Measurements from ENCODE around the gene PRRT1B.
"Not testable (repeated sequence)": the region's sequence is repeated elsewhere in the genome, so short reads cannot be mapped to it uniquely, and the experiment has no call there.

The PRRT1B gene

GRCh38 chr9:131545003-131545785, at the start of gene PRRT1B:
Gene PRRT1B (plus strand): TSS chr9:131545523. CDS start chr9:131545616, 93 bp downstream.
- no peak for DNase-seq (ENCODE audit: low read depth)

DNA sequence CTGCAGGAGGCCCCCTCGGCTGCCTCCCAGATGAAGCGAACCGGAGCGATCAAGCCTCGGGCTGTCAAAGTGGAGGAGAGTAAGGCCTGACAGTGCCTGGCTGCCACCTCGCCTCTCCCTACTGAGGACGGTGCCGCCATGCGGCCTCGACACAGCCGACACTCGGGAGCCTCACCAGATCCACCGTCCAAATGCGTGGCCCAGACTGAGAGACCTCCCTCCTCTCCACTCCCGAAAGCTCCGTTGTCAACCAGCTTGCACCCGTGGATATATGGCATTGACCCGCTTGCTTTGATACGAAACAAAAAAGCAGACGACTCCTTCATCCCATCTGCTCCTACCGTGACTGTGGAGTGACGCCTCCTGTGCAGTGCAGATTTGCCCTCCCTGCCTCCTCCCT, 49.5 kb upstream of the PRRT1B start:
- DNase-seq (ENCODE audit: low read depth), result no peak

DNA sequence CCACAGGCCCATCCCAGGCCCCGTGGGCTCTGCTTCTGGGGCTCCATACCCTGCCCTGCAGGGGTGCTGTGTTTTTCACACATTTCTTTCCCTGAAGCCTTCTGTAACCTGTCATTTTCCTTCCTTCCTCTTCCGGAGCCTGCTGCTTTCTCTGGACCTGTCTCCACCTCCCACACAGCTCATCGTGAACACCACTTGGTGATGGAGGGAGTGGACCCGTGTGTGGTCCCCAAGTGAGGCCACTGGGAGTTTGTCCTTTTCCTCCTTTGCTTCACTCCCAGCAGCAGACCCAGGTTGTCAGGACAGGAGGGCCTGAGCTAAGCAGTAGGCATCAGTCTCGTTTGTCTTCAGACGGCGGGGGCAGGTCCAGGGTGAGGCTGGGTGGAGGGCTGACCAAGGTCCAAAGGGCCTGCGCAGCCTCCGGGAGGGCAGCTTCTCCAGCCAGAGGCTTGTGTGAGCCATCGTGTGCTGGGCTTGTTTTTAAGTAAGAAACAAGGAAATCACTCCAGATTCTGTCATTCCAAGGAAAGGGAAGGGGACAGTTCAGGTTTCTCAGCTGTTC, 48.4 kb upstream of the PRRT1B start:
- DNase-seq (ENCODE audit: low read depth), result no peak

GRCh38 chr9:131499254-131499767, 46.0 kb upstream of the PRRT1B start:
- DNase-seq (ENCODE audit: low read depth), result no peak

- DNase-seq (ENCODE audit: low read depth), result no peak
Observed at GRCh38 chr9:131500377-131500776, 44.9 kb upstream of the PRRT1B start.

GRCh38 chr9:131500939-131501541, 44.3 kb upstream of the PRRT1B start:
- peak; percentile 6 for DNase-seq (ENCODE audit: low read depth)

DNA sequence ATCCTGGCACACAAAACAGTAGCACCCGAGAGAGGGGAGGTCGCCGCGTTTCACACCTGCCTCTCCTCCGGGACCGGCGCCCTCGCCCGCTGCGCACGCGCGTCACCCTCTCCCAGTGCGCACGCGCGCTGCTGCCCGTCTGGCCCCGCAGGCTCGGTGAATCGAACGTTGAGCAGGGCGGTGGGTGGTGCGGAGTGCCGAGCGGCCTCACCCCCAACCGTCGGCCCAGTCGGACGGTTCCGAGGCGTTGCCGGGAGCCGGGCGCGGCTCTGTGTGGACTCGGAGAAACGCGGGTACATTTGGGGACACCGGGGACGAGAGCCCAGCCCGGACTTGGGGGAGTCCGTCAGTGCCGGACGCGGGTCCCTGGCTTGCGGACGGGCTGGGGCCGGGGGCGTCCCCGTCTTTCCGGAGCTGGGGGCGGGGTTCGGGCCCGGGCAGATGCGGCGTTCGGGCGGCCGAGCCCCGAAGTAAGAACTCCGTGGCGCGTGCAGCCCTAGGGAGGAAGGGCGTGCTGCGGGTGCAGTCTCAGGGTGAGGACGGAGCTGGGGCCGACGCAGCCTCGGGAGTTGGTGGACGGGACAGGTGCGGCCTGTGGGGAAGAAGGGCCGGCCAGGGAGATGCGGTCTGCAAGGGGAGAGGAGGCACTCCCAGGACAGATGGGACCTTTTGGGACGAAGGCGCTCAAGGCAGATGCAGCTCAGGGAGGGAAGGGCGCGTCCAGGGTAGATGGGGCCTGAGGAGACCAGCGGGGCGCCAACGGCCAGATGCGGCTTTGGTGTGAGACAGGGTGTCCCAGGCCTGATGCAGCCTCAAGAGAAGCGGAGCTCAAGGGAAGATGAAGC, 42.3 kb upstream of the PRRT1B start, which contains the start of gene POMT1:
Gene POMT1 (plus strand): TSS at position 138 of the 845 bp plus-strand sequence. CDS start 1,301 bp downstream, outside the sequence.
- peak; percentile 20 for DNase-seq (ENCODE audit: low read depth)

- DNase-seq (ENCODE audit: low read depth), result no peak
Observed at GRCh38 chr9:131503626-131504465, 41.5 kb upstream of the PRRT1B start.

GRCh38 chr9:131505012-131505411, 40.3 kb upstream of the PRRT1B start:
- no peak for DNase-seq (ENCODE audit: low read depth)

DNA sequence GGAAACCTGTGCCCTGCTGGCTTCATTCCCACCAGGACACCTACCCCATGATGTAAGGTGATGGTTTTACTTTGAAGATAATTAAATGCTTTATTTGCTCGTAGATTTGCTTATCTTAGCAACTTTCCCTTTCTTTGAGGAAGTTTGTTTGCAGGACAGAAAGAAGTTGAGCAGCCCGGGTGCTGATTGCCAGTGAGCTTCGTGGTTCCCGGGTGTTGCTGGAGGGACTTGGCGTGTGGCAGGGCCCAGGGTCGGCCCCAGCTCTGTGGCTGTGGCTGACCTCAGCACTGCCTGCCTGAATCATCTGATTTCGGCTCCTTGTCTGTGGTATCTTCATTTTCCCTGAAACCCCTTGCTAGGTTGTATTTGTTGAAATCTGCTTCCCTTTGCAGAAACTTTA, 33.9 kb upstream of the PRRT1B start:
- DNase-seq (ENCODE audit: low read depth), result no peak

- DNase-seq (ENCODE audit: low read depth), result no peak
Observed at GRCh38 chr9:131511880-131512279, 33.4 kb upstream of the PRRT1B start.

DNA sequence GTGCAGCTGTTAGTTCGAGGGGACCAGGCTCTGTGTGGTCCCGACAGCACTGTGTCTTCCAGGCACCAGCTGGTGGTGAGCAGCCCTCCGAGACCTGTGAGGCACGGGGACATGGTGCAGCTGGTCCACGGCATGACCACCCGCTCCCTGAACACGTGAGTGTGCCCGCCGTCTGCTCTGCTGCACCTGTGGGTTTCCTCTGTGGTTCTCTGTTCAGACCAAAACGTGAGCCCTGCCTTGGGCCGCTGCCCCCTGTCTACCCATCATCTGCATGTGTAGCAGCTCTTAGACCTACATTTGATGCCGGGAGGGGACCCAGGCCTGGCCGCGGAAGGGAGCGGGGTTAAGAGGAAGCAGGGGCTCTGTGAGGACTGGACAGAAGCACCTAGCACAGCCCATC, 32.1 kb upstream of the PRRT1B start:
- DNase-seq (ENCODE audit: low read depth), result no peak

GRCh38 chr9:131515559-131516031, 29.7 kb upstream of the PRRT1B start:
- DNase-seq (ENCODE audit: low read depth), result not testable (repeated sequence)

DNA sequence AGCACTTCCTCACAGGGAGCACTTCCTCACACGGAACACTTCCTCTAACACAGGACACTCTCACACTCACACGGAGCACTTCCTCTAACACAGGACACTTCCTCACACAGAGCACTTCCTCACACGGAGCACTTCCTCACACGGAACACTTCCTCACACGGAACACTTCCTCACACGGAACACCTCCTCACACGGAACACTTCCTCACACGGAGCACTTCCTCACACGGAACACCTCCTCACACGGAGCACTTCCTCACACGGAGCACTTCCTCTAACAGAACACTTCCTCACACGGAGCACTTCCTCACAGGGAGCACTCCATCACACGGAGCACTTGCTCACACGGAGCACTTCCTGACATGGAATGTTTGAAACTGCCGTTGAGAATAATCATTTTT, 29.2 kb upstream of the PRRT1B start:
- no peak for DNase-seq (ENCODE audit: low read depth)

- DNase-seq (ENCODE audit: low read depth), result no peak
Observed at GRCh38 chr9:131516930-131517329, 28.4 kb upstream of the PRRT1B start.

DNA sequence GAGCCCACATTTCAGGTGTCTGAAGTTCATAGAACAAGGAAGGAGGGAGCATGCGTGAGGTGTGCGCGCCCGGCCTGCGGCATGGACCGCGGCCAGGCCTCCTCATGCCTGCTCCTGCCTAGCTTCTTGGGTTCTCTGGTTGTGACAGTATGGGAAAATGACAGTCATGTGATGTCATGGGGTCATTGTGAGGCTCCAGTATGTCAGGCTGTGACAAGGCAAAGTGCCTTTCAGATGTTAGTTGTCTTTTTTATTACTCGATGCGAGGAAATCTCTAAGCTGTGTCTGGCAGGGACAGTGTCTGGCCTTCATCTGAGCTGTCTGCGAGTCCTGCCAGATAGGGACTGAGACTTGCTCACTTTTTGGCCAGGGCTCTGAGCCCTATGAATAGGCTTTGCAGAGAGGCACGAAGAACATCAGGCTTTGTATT, 27.5 kb upstream of the PRRT1B start:
- no peak for DNase-seq (ENCODE audit: low read depth)

DNA sequence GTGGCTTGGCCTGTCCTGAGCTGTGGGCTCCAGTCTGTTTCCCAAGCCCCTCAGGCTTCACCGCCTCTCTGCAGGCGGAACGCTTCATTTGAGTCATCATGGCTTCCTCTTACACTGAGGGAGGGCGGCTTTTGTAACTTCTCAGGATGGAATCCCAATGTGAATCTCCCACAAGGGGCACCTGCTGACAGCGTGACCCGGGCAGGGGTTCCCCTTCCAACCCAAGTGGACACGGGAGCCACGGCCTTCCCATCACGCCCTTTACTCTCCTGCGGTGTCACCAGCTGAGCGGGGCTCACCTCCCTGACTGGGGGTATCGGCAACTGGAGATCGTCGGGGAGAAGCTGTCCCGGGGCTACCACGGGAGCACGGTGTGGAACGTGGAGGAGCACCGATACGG, 26.8 kb upstream of the PRRT1B start:
- DNase-seq (ENCODE audit: low read depth), result no peak

DNA sequence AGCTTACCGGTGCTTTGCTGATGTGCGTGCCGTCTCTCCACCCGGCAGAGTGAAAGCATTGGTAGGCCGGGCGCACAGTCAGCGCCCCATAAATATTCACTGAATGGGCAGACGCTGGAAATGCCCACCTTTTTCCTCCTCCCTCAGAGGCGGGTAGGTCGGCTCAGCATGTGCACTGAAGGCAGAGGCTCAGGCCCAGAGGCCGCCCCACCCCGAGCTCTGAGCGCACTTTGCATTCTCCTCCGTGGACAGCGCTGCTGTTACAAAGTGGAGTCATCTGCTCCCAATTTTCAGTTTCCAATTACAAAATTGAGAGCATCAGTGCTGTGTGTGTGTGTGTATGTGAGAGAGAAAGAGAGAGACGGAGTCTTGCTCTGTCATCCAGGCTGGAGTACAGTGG, 24.8 kb upstream of the PRRT1B start:
- DNase-seq (ENCODE audit: low read depth), result no peak

DNA sequence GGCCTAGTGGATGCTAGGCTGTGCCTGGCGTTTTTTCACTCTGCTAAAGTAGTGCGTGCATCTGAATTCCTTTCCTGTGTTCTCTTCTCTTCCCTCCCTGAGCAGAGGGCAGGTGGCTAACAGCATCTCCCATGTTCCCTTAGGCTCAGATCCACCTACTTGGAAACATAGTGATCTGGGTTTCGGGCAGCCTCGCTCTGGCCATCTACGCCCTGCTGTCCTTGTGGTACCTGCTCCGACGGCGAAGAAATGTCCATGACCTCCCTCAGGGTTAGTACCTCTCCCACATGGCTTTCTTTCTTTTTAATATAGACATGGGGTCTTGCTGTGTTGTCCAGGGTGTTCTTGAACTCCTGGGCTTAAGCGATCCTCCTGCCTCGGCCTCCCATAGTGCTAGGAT, 24.1 kb upstream of the PRRT1B start:
- DNase-seq (ENCODE audit: low read depth), result no peak

GRCh38 chr9:131521822-131522221, 23.5 kb upstream of the PRRT1B start:
- DNase-seq (ENCODE audit: low read depth), result no peak

All from non-pigmented ciliary epithelial cell (primary cell).